HCT116 (cell line): ENCODE measurements around the gene DRGX. TPM values are rescaled to one million over a fixed set of nuclear protein-coding genes. Genes with fewer than 3 reads are reported as not detected.

Source experiments
- ATAC-seq: fragments of 200-7000 bp; cut with Tn5 transposase; 2 replicates; pipeline ENCODE4 v1.9.1; 2020; ENCODE audit warnings: mild to moderate bottlenecking, moderate library complexity
- BruUV-seq: library from RNA; stranded (reverse); fragments of 400-500 nt; replicated peaks from 2 replicates; lab custom pipeline; 2021; lab: Mats Ljungman, UMichigan
- CTCF ChIA-PET: fragments of 300-600 bp; sonication (Branson Sonifier 250); formaldehyde crosslinking; loops from one replicate; lab custom pipeline; 2021; ENCODE audit warnings: antibody characterized with exemption; lab: Charles Lee
- POLR2A ChIA-PET: fragments of 300-600, 350-600 bp; sonication (Branson Sonifier 250); formaldehyde crosslinking; loops from one replicate; lab custom pipeline; 2021; ENCODE audit warnings: antibody characterized with exemption; lab: Charles Lee
- RAD21 ChIA-PET, 2 experiments: fragments of 300-600 bp; sonication (Branson Sonifier 250); formaldehyde crosslinking; loops; one replicate each; lab custom pipeline; 2023; ENCODE audit warnings: low total read pairs in 2 of 2; ENCODE audit not compliant: uncharacterized antibody in 2 of 2, unreplicated experiment in 2 of 2, low non-redundant PET in 1 of 2; lab: Charles Lee
- DNase-seq: peaks from one replicate; pipeline ENCODE4 v3.0.0-alpha.2; 2010; ENCODE audit warnings: low read depth, low spot score
- H2AFZ ChIP-seq: fragments of 200-600 bp; shearing (Covaris generic), sonication (generic); 2 replicates; pipeline ENCODE4 v1.6.1; 2017; ENCODE audit warnings: low read depth, mixed run types, mixed read lengths, antibody characterized with exemption, low read length; ENCODE audit not compliant: poor library complexity, severe bottlenecking
- H3K27ac ChIP-seq: 2 replicates; pipeline ENCODE4 v1.5.1; 2012; ENCODE audit warnings: low read depth, low read length
- H3K27me3 ChIP-seq: fragments of 200-600 bp; sonication (generic); 2 replicates; pipeline ENCODE4 v1.6.1; 2016; ENCODE audit warnings: mixed run types, low read length, mixed read lengths; ENCODE audit not compliant: insufficient read depth
- H3K36me3 ChIP-seq, 2 experiments: fragments of 200-500 bp in 1 of 2; fragments of 200-600 bp in 1 of 2; sonication (Bioruptor generic) in 1 of 2; sonication (generic) in 1 of 2; 2 replicates each; pipeline versions ENCODE4 v1.5.1 to v1.6.1; 2014 to 2016; ENCODE audit warnings: low read length in 2 of 2, inconsistent platforms in 1 of 2, mixed read lengths in 1 of 2, mixed run types in 1 of 2; ENCODE audit not compliant: insufficient read depth in 2 of 2, control insufficient read depth in 1 of 2
- H3K4me1 ChIP-seq, 2 experiments: fragments of 200-600 bp in 1 of 2; sonication (generic) in 1 of 2; 2 replicates each; pipeline versions ENCODE4 v1.5.1 to v1.6.1; 2012 to 2017; ENCODE audit warnings: low read length in 2 of 2, inconsistent platforms in 1 of 2, mild to moderate bottlenecking in 1 of 2, mixed read lengths in 1 of 2, mixed run types in 1 of 2, moderate library complexity in 1 of 2; ENCODE audit not compliant: insufficient read depth in 2 of 2, control insufficient read depth in 1 of 2
- H3K4me2 ChIP-seq: fragments of 200-600 bp; sonication (generic); 2 replicates; pipeline ENCODE4 v1.6.1; 2017; ENCODE audit warnings: mixed run types, low read length, mixed read lengths
- H3K4me3 ChIP-seq, 2 experiments: fragments of 200-600 bp in 1 of 2; sonication (generic) in 1 of 2; replicated peaks in 1 of 2; 2 replicates each; pipeline ENCODE4 v1.5.1; 2011 to 2016; ENCODE audit warnings: low read length in 2 of 2, control low read depth in 1 of 2, low read depth in 1 of 2, mild to moderate bottlenecking in 1 of 2, mixed read lengths in 1 of 2, mixed run types in 1 of 2
- H3K79me2 ChIP-seq: fragments of 200-600 bp; sonication (generic); 2 replicates; pipeline ENCODE4 v1.6.1; 2017; ENCODE audit warnings: mild to moderate bottlenecking, mixed run types, low read length, moderate library complexity, mixed read lengths; ENCODE audit not compliant: insufficient read depth
- H3K9ac ChIP-seq: fragments of 200-600 bp; sonication (generic); 2 replicates; pipeline ENCODE4 v1.6.1; 2016; ENCODE audit warnings: low read length, mixed read lengths
- H3K9me2 ChIP-seq: fragments of 200-600 bp; sonication (generic), shearing (Covaris generic); 2 replicates; pipeline ENCODE4 v1.6.1; 2017; ENCODE audit warnings: mixed run types, mild to moderate bottlenecking, moderate library complexity; ENCODE audit not compliant: insufficient read depth
- H3K9me3 ChIP-seq, 2 experiments: fragments of 200-500 bp in 1 of 2; fragments of 200-600 bp in 1 of 2; sonication (Bioruptor generic) in 1 of 2; sonication (generic) in 1 of 2; 2 replicates each; pipeline ENCODE4 v1.6.1; 2014 to 2017; ENCODE audit warnings: low read length in 2 of 2, mixed read lengths in 2 of 2, inconsistent platforms in 1 of 2, low read depth in 1 of 2, mild to moderate bottlenecking in 1 of 2, mixed run types in 1 of 2, moderate library complexity in 1 of 2; ENCODE audit not compliant: control insufficient read depth in 1 of 2, insufficient read depth in 1 of 2
- H4K20me1 ChIP-seq: fragments of 200-600 bp; sonication (generic), shearing (Covaris generic); 2 replicates; pipeline ENCODE4 v1.6.1; 2017; ENCODE audit warnings: mixed run types, mild to moderate bottlenecking, moderate library complexity; ENCODE audit not compliant: insufficient read depth
- CEBPB ChIP-seq: IDR thresholded peaks from 2 replicates; pipeline ENCODE4 v1.6.1; 2012; ENCODE audit warnings: low read depth
- ELF1 ChIP-seq: IDR thresholded peaks from 2 replicates; pipeline ENCODE4 v1.6.1; 2012; ENCODE audit warnings: low read depth, borderline replicate concordance
- EZH2 ChIP-seq: fragments of 200-600 bp; sonication (generic); IDR thresholded peaks from 2 replicates; pipeline ENCODE4 v1.6.1; 2017; ENCODE audit warnings: antibody characterized with exemption, mixed run types
- EZH2phosphoT487 ChIP-seq: fragments of 200-600 bp; IDR thresholded peaks from 2 replicates; pipeline ENCODE4 v1.6.1; 2018; ENCODE audit warnings: antibody characterized with exemption, borderline replicate concordance
- FOSL1 ChIP-seq: IDR thresholded peaks from 2 replicates; pipeline ENCODE4 v1.6.1; 2012; ENCODE audit warnings: low read depth
- RAD21 ChIP-seq: IDR thresholded peaks from 2 replicates; pipeline ENCODE4 v1.6.1; 2012; ENCODE audit warnings: low read depth, mild to moderate bottlenecking
- SIN3A ChIP-seq: IDR thresholded peaks from 2 replicates; pipeline ENCODE4 v1.6.1; 2012; ENCODE audit warnings: low read depth
- SRF ChIP-seq: IDR thresholded peaks from 2 replicates; pipeline ENCODE4 v1.6.1; 2012; ENCODE audit warnings: low read depth
- YY1 ChIP-seq: IDR thresholded peaks from 2 replicates; pipeline ENCODE4 v1.6.1; 2011; ENCODE audit warnings: low read length, low read depth, moderate library complexity, mild to moderate bottlenecking; ENCODE audit not compliant: insufficient replicate concordance; ENCODE audit errors: extremely low read depth
- ZFX ChIP-seq: fragments of 450-650 bp; IDR thresholded peaks from 2 replicates; pipeline ENCODE4 v1.6.1; 2017
- intact Hi-C: fragments of 100-400 bp; cut with micrococcal nuclease; formaldehyde crosslinking; loops from 2 replicates; pipeline ENCODE4 v1.10.0; 2022
- total RNA-seq: library from RNA; stranded (reverse); gene quantifications from one replicate; pipeline ENCODE4 v1.2.1, GENCODE V29; 2021; ENCODE audit not compliant: unreplicated experiment
- TF ChIP-seq, protein P1 (sequence below): IDR thresholded peaks from 2 replicates; pipeline ENCODE4 v1.6.1; 2012
- TF ChIP-seq, protein P2 (sequence below): IDR thresholded peaks from 2 replicates; pipeline ENCODE4 v1.6.1; 2011; ENCODE audit warnings: mild to moderate bottlenecking, low read length, moderate library complexity; ENCODE audit not compliant: insufficient replicate concordance; ENCODE audit errors: extremely low read depth
- TF ChIP-seq, protein P3 (sequence below): IDR thresholded peaks from 2 replicates; pipeline ENCODE4 v1.6.1; 2012

Gene DRGX
- total RNA-seq, 1 experiment from 2014 or later: not detected

DNA sequence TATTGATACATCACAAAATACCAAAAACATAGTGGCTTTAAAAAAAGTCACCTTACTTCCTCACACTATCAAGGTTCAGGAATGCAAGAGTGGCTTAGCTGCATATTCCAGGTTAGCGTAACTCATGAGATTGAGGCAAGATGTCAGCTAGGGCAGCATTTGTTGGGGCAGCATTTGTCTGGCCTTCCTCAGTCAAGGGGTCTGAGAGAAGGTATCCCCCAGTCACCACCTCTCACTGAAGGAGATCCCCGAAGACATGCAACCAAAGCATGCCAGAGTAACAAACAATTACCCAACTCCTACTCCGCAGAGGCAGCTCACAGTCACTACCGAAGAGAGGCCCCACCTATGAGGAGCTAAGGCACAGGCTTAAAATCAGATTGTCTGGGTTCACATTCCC is 48.5 kb downstream of the DRGX start:
- Histone ChIP-seq H3K79me2 (no peaks in the 10 kb centered on the region), H3K4me1 (no peaks in the 10 kb centered on the region), H4K20me1 (no peaks in the 10 kb centered on the region), H2AFZ (no peak overlapping the region), H3K4me3 (no peak overlapping the region), H3K36me3 (no peaks in the 10 kb centered on the region), H3K27ac (no peak overlapping the region), H3K9me3 (no peaks in the 10 kb centered on the region; a peak in 1 of 4 replicates), H3K9ac (no peak overlapping the region), H3K4me2 (no peak overlapping the region), H3K27me3 (no peaks in the 10 kb centered on the region), H3K9me2 (no peaks in the 10 kb centered on the region)
- ATAC-seq (no peak), DNase-seq (no peak)
- TF ChIP-seq, protein P1, sequence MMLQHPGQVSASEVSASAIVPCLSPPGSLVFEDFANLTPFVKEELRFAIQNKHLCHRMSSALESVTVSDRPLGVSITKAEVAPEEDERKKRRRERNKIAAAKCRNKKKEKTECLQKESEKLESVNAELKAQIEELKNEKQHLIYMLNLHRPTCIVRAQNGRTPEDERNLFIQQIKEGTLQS: no peak
- ChIA-PET CTCF (no interaction called here), RAD21 (no interaction called here), POLR2A (no interaction called here)
- intact Hi-C loops: no loop called here
- no TSS peak for BruUV-seq

DNA sequence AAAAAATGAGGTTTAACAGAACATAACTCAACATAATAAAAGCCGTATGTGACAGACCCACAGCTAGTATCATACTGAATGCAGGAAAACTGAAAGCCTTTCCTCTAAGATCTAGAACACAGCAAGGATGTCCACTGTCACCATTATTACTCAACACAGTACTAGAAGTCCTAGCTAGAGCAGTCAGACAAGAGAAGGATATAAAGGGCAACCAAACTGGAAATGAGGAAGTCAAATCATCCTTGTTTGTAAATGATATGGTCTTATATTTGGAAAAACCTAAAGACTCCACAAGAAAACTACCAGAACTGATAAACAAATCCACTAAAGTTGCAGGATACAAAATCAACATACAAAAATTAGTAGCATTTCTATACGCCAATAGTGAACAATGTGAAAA is 51.0 kb downstream of the DRGX start:
- POLR2A ChIA-PET: no interaction called here
- intact Hi-C loops: no loop called here

More for the DNA sequence above, 51.0 kb downstream of the DRGX start:
- no peaks in the 10 kb centered on the region for H3K79me2 ChIP-seq
- no peak for DNase-seq
- ChIA-PET CTCF (no interaction called here), RAD21 (no interaction called here)
- no peak overlapping the region for H3K4me3 ChIP-seq
- no peaks in the 10 kb centered on the region; a peak in 1 of 4 replicates for H3K9me3 ChIP-seq
- no TSS peak for BruUV-seq
- H2AFZ ChIP-seq: no peak overlapping the region
- H3K4me1 ChIP-seq: no peaks in the 10 kb centered on the region
- no peak for ATAC-seq
- H3K27me3 ChIP-seq: no peaks in the 10 kb centered on the region
- TF ChIP-seq, protein P2, sequence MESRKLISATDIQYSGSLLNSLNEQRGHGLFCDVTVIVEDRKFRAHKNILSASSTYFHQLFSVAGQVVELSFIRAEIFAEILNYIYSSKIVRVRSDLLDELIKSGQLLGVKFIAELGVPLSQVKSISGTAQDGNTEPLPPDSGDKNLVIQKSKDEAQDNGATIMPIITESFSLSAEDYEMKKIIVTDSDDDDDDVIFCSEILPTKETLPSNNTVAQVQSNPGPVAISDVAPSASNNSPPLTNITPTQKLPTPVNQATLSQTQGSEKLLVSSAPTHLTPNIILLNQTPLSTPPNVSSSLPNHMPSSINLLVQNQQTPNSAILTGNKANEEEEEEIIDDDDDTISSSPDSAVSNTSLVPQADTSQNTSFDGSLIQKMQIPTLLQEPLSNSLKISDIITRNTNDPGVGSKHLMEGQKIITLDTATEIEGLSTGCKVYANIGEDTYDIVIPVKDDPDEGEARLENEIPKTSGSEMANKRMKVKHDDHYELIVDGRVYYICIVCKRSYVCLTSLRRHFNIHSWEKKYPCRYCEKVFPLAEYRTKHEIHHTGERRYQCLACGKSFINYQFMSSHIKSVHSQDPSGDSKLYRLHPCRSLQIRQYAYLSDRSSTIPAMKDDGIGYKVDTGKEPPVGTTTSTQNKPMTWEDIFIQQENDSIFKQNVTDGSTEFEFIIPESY: no peak
- TF ChIP-seq CEBPB: no peak
- TF ChIP-seq EZH2: no peak
- no peak for TF ChIP-seq YY1
- no peak for TF ChIP-seq SRF
- no peak for TF ChIP-seq FOSL1
- TF ChIP-seq ELF1: no peak
- TF ChIP-seq ZFX: no peak
- no peak for TF ChIP-seq EZH2phosphoT487
- no peak for TF ChIP-seq SIN3A
- TF ChIP-seq, protein P3, sequence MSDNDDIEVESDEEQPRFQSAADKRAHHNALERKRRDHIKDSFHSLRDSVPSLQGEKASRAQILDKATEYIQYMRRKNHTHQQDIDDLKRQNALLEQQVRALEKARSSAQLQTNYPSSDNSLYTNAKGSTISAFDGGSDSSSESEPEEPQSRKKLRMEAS: no peak
- TF ChIP-seq, protein P1: no peak
- TF ChIP-seq RAD21: no peak
- no peaks in the 10 kb centered on the region for H3K9me2 ChIP-seq
- H3K36me3 ChIP-seq: no peaks in the 10 kb centered on the region
- no peak overlapping the region for H3K27ac ChIP-seq
- no peak overlapping the region for H3K9ac ChIP-seq
- H4K20me1 ChIP-seq: no peaks in the 10 kb centered on the region
- no peak overlapping the region for H3K4me2 ChIP-seq
